Measurements from ENCODE around the gene TRIP13. TPM values are rescaled to one million over a fixed set of nuclear protein-coding genes. Genes with fewer than 3 reads are reported as not detected.

Gene TRIP13
- total and polyA plus RNA-seq, 9 of the 15 experiments (the other 6 are each of a cell fraction or from before 2014, with no cell fraction given) = 24.1 to 116 (median 53.2) TPM

GRCh38 chr5:963310-963672, 70.6 kb downstream of the TRIP13 start:
- intact Hi-C loops (cut with micrococcal nuclease) (no loop called here), in situ Hi-C loops (cut with MboI) (no loop called here)
- H3K4me2 ChIP-seq (ENCODE audit: insufficient read depth, low read length) = peak overlapping the region; percentile 45; the same call in 1 of the 2 replicates
- no peak overlapping the region for H3K27ac ChIP-seq (ENCODE audit: extremely low read depth, low read depth, low read length)
- peak overlapping the region in 1 of 2 experiments; percentile 57; a peak in 2 of 4 replicates for H3K9ac ChIP-seq (ENCODE audit: insufficient read depth in 1 of 2, low read depth in 2 of 2, low read length in 2 of 2)
- ATAC-seq (peak; percentile 10; the same call in 2 of the 3 replicates), FAIRE-seq (peak; percentile 6), DNase-seq (ENCODE audit: extremely low read depth in 1 of 4, low spot score in 3 of 4) (no peak)
- no peaks in the 10 kb centered on the region for H3K36me3 ChIP-seq (ENCODE audit: control insufficient read depth, insufficient read depth, low read length)
- peaks cover 20 to 65% of the 10 kb centered on the region in 2 experiments; a peak in 4 of 5 replicates for H3K27me3 ChIP-seq (ENCODE audit: control insufficient read depth in 2 of 2, insufficient read depth in 2 of 2, low read length in 2 of 2)
- H3K9me3 ChIP-seq (replicated peaks; ENCODE audit: control insufficient read depth, insufficient read depth, low read depth, low read length) = no peaks in the 10 kb centered on the region
- peaks cover 18 to 67% of the 10 kb centered on the region in 2 experiments for H3K4me1 ChIP-seq (replicated peaks in 1 of 2; ENCODE audit: control insufficient read depth in 2 of 2, insufficient read depth in 2 of 2, low read length in 2 of 2)
- H3K9me1 ChIP-seq (ENCODE audit: control insufficient read depth, insufficient read depth, low read length) = no peaks in the 10 kb centered on the region
- WGBS (ENCODE audit: insufficient coverage, low coverage, missing lambda C conversion rate) = 59% methylated on average over 10 of the region's 10 CpGs
- peak overlapping the region; percentile 69 for H2AFZ ChIP-seq (ENCODE audit: low read depth, low read length)
- TF ChIP-seq NR0B1 (IDR thresholded peaks at IDR 0.05; ENCODE audit: partially characterized antibody) (no peak), REST (IDR thresholded peaks at IDR 0.05; ENCODE audit: borderline replicate concordance) (no peak), REST (CRISPR knock-in tag; IDR thresholded peaks at IDR 0.05; ENCODE audit: low read depth) (0 out of 2 replicates have a peak, but pooled peaks have one; percentile 19), ZBTB9 (CRISPR knock-in tag; IDR thresholded peaks at IDR 0.05) (0 out of 2 replicates have a peak, but pooled peaks have one; percentile 25), NR1H2 (CRISPR knock-in tag; IDR thresholded peaks at IDR 0.05) (0 out of 2 replicates have a peak, but pooled peaks have one; percentile 42)
- H3K4me3 ChIP-seq = no peak overlapping the region
- H3K79me2 ChIP-seq (ENCODE audit: control insufficient read depth, insufficient read depth, low read length) = no peaks in the 10 kb centered on the region
- BruUV-seq (replicated peaks) = no TSS peak
- H4K20me1 ChIP-seq (replicated peaks; ENCODE audit: control insufficient read depth, insufficient read depth, low read length) = 0 out of 2 replicates have a peak, but pooled peaks cover 8% of the 10 kb centered on the region
- CTCF ChIA-PET (ENCODE audit: low intra/inter-chr PET ratio) = no interaction called here
- POLR2A ChIA-PET = no interaction called here

Data from K562 (cell line).